ENCODE measurements around the gene MDN1.
"Not testable (repeated sequence)": the region's sequence is repeated elsewhere in the genome, so short reads cannot be mapped to it uniquely, and the experiment has no call there.

Gene MDN1

DNA sequence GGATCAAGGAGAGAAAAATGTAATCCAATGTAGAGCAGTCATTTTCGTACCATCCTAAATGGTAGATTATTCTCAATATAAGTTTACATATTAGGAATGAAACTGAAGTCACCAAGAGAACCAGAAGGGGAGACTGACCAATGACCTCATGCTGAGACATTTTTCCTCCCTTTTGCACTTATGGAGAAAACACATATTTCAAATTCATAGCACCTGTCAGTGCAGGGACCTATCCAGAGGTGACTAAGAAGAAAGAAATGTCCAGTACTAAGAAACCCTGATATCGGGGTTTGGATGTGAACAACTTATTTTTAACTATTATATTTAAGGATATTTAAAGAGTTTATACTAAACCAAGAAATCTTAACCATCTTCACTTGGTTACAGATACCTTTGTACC is 164.5 kb downstream of the MDN1 start:
- TF ChIP-seq, protein P1, sequence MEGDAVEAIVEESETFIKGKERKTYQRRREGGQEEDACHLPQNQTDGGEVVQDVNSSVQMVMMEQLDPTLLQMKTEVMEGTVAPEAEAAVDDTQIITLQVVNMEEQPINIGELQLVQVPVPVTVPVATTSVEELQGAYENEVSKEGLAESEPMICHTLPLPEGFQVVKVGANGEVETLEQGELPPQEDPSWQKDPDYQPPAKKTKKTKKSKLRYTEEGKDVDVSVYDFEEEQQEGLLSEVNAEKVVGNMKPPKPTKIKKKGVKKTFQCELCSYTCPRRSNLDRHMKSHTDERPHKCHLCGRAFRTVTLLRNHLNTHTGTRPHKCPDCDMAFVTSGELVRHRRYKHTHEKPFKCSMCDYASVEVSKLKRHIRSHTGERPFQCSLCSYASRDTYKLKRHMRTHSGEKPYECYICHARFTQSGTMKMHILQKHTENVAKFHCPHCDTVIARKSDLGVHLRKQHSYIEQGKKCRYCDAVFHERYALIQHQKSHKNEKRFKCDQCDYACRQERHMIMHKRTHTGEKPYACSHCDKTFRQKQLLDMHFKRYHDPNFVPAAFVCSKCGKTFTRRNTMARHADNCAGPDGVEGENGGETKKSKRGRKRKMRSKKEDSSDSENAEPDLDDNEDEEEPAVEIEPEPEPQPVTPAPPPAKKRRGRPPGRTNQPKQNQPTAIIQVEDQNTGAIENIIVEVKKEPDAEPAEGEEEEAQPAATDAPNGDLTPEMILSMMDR (IDR thresholded peaks at IDR 0.05; ENCODE audit: low read depth, low read length, missing control alignments), result no peak
- in situ Hi-C loops (cut with HindIII; ENCODE audit: low sequenced_read_pairs), result no loop called here
- DNase-seq (ENCODE audit: low read depth), result no peak
- H3K4me3 ChIP-seq (ENCODE audit: low read depth, low read length), result no peak overlapping the region

DNA sequence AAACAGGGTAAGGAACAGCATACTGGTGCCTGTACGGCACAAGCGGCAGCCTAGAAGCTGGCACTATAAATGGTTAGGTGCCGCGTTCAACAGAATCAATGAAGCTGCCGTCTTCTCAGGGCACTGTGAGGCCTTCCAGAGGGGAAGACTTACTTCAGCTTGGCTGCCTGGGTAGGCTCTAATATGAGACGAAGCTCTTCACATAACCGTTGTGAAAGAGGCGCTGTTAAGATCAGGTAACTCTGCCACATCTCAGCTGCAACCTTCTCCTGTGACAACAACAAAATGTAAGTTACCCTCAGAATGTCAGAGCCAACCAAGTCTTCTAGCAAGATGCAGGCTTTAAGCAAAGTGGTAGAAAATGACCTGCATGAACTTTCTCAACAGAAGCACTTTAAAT is 169.0 kb downstream of the MDN1 start:
- no peak overlapping the region for H3K4me3 ChIP-seq (ENCODE audit: low read depth, low read length)
- DNase-seq (ENCODE audit: low read depth), result no peak
- TF ChIP-seq, protein P1 (IDR thresholded peaks at IDR 0.05; ENCODE audit: low read depth, low read length, missing control alignments), result no peak
- in situ Hi-C loops (cut with HindIII; ENCODE audit: low sequenced_read_pairs), result no loop called here

DNA sequence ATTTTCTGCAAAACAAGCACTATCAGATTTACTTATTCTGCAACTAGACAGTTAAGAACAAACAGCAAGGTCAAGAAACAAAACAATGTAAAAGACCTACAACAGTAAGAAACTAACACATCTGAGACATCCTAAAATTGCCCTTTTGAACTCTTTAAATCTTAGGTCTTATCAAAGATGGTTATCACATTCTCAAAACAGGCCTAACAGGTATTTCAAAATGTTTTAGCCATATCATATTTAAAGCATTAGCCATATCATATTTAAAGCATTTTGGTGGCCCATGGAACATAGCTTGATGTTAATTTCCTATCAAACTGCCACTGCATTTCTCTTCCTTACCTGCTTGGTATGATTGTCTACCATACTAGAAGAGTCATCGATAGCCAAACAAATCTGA is 169.9 kb downstream of the MDN1 start:
- H3K4me3 ChIP-seq (ENCODE audit: low read depth, low read length), result no peak overlapping the region
- TF ChIP-seq, protein P1 (IDR thresholded peaks at IDR 0.05; ENCODE audit: low read depth, low read length, missing control alignments), result no peak
- DNase-seq (ENCODE audit: low read depth), result no peak
- in situ Hi-C loops (cut with HindIII; ENCODE audit: low sequenced_read_pairs), result no loop called here

DNA sequence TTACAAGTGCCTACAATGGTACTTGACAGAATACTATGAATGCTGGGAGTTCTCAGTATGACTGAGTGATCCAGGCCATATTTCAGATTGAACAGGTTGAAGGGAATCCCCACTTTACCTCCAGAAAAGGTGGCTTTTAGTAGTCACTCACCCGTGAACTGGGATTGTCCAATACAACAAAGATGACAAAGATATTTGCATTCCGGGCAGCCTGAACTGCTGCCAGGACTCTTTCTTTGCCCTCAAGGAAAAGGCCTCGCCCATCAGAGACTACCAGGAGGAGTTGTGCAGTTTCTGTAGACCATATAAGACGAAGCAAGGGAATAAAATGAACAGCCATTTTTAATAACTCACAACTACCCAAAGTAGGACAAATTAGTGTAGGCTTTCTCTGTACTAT is 174.7 kb downstream of the MDN1 start:
- no peak overlapping the region for H3K4me3 ChIP-seq (ENCODE audit: low read depth, low read length)
- DNase-seq (ENCODE audit: low read depth), result no peak
- TF ChIP-seq, protein P1 (IDR thresholded peaks at IDR 0.05; ENCODE audit: low read depth, low read length, missing control alignments), result no peak
- in situ Hi-C loops (cut with HindIII; ENCODE audit: low sequenced_read_pairs), result no loop called here

DNA sequence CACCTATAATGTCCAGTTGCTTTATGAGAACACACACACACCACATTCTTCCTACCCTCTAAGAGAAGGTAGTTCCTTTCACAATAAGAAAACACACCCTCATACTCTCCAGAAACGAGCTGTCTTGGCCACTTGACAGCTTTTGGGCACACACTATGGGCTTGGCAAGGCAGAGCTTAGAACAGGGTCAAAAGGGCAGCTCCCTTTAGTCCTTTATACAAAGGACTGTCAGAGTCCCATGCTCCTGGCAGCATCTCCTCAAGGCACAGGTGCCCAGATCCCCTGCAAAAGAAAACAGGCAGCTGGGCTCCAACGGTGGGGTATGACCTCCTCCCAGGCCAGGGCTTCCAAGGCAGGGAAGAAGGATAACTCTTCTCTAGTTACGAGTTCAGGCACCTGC is 176.2 kb downstream of the MDN1 start:
- in situ Hi-C loops (cut with HindIII; ENCODE audit: low sequenced_read_pairs), result no loop called here
- H3K4me3 ChIP-seq (ENCODE audit: low read depth, low read length), result no peak overlapping the region
- no peak for DNase-seq (ENCODE audit: low read depth)
- TF ChIP-seq, protein P1 (IDR thresholded peaks at IDR 0.05; ENCODE audit: low read depth, low read length, missing control alignments), result no peak

DNA sequence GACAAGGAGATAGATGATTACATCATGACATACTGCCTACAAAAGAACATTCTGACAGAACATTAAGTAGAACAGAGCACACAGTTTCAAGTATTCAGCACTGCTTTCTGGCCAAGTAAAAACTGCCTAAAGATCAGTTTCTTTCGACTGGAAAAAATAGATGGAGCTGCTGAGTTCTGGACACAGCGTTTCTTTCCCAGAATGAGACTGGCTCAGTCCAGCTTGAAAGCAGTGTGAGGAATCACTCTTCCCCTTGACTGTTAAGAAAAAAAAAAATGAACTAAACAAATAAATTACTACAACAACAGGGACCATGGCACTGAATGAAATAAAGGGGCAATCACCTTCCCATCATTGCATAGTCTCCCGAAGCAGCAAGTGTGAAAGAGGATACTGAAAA is 176.6 kb downstream of the MDN1 start:
- TF ChIP-seq, protein P1 (IDR thresholded peaks at IDR 0.05; ENCODE audit: low read depth, low read length, missing control alignments), result no peak
- DNase-seq (ENCODE audit: low read depth), result no peak
- in situ Hi-C loops (cut with HindIII; ENCODE audit: low sequenced_read_pairs), result no loop called here
- no peak overlapping the region for H3K4me3 ChIP-seq (ENCODE audit: low read depth, low read length)

DNA sequence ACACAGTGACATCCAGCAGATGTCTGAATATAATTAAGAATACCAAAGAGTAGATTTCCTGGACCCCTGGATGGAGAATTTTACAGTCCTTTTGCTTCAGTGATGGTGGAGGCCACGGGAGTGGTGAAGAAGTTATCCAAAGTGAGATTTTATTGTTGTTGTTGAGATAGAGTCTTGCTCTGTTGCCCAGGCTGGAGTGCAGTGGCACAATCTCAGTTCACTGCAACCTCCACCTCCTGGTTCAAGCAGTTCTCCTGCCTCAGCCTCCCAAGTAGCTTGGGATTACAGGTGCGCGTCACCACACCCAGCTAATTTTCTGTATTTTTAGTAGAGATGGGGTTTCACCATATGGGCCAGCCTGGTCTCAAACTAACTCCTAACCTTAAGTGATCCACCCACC is 178.0 kb downstream of the MDN1 start:
- in situ Hi-C loops (cut with HindIII; ENCODE audit: low sequenced_read_pairs); DNase-seq (ENCODE audit: low read depth); H3K4me3 ChIP-seq (ENCODE audit: low read depth, low read length): not testable (repeated sequence)

Measured in astrocyte of the cerebellum (primary cell).